ENCODE data around the gene ENOX1.

ENOX1 gene

GRCh38 chr13:43785650-43786471 lies 911 bp downstream of the ENOX1 start:
- no peak for DNase-seq (ENCODE audit: low read depth, low spot score)

GRCh38 chr13:43785261-43785649 lies 1.5 kb downstream of the ENOX1 start:
- DNase-seq (ENCODE audit: low read depth, low spot score), result no peak

GRCh38 chr13:43784496-43784895 lies 2.3 kb downstream of the ENOX1 start:
- no peak for DNase-seq (ENCODE audit: low read depth, low spot score)

- DNase-seq (ENCODE audit: low read depth, low spot score), result no peak
Measured at GRCh38 chr13:43783820-43784219, 3.0 kb downstream of the ENOX1 start.

GRCh38 chr13:43782686-43783085 lies 4.1 kb downstream of the ENOX1 start:
- no peak for DNase-seq (ENCODE audit: low read depth, low spot score)

GRCh38 chr13:43780666-43781065 lies 6.1 kb downstream of the ENOX1 start:
- no peak for DNase-seq (ENCODE audit: low read depth, low spot score)

GRCh38 chr13:43776501-43777079 lies 10.2 kb downstream of the ENOX1 start:
- DNase-seq (ENCODE audit: low read depth, low spot score), result no peak

GRCh38 chr13:43776006-43776405 lies 10.8 kb downstream of the ENOX1 start:
- DNase-seq (ENCODE audit: low read depth, low spot score), result no peak

GRCh38 chr13:43773602-43774001 lies 13.2 kb downstream of the ENOX1 start:
- no peak for DNase-seq (ENCODE audit: low read depth, low spot score)

GRCh38 chr13:43770871-43771270 lies 15.9 kb downstream of the ENOX1 start:
- DNase-seq (ENCODE audit: low read depth, low spot score), result no peak

GRCh38 chr13:43769529-43769928 lies 17.2 kb downstream of the ENOX1 start:
- DNase-seq (ENCODE audit: low read depth, low spot score), result no peak

- no peak for DNase-seq (ENCODE audit: low read depth, low spot score)
Measured at GRCh38 chr13:43767341-43767931, 19.3 kb downstream of the ENOX1 start.

- DNase-seq (ENCODE audit: low read depth, low spot score), result no peak
Measured at GRCh38 chr13:43766725-43767124, 20.0 kb downstream of the ENOX1 start.

GRCh38 chr13:43764349-43764748 lies 22.4 kb downstream of the ENOX1 start:
- no peak for DNase-seq (ENCODE audit: low read depth, low spot score)

- DNase-seq (ENCODE audit: low read depth, low spot score), result no peak
Measured at GRCh38 chr13:43763143-43763759, 23.5 kb downstream of the ENOX1 start.

GRCh38 chr13:43761616-43762315 lies 25.0 kb downstream of the ENOX1 start:
- no peak for DNase-seq (ENCODE audit: low read depth, low spot score)

GRCh38 chr13:43760257-43760656 lies 26.5 kb downstream of the ENOX1 start:
- DNase-seq (ENCODE audit: low read depth, low spot score), result no peak

GRCh38 chr13:43758834-43759233 lies 27.9 kb downstream of the ENOX1 start:
- DNase-seq (ENCODE audit: low read depth, low spot score), result no peak

GRCh38 chr13:43757266-43757665 lies 29.5 kb downstream of the ENOX1 start:
- DNase-seq (ENCODE audit: low read depth, low spot score), result no peak

GRCh38 chr13:43755844-43756243 lies 30.9 kb downstream of the ENOX1 start:
- DNase-seq (ENCODE audit: low read depth, low spot score), result no peak

GRCh38 chr13:43751624-43752023 lies 35.1 kb downstream of the ENOX1 start:
- no peak for DNase-seq (ENCODE audit: low read depth, low spot score)

- no peak for DNase-seq (ENCODE audit: low read depth, low spot score)
Measured at GRCh38 chr13:43749503-43749902, 37.3 kb downstream of the ENOX1 start.

Data from activated naive CD8-positive, alpha-beta T cell treated with anti-CD3 and anti-CD28 coated beads, Interleukin-2, amount 50 U/mL, for 16 hours (primary cell).